Activated naive CD8-positive, alpha-beta T cell (primary cell): ENCODE data around the gene FATE1.

Source experiments
- H3K27ac Mint-ChIP-seq: one replicate; pipeline ENCODE4 v1.8.0; 2021; ENCODE audit warnings: mixed read lengths
- H3K27me3 Mint-ChIP-seq: one replicate; pipeline ENCODE4 v1.8.0; 2021; ENCODE audit warnings: mixed read lengths
- H3K36me3 Mint-ChIP-seq: one replicate; pipeline ENCODE4 v1.8.0; 2021; ENCODE audit warnings: mixed read lengths
- H3K4me1 Mint-ChIP-seq: one replicate; pipeline ENCODE4 v1.8.0; 2021; ENCODE audit warnings: low read depth, mixed read lengths
- H3K4me3 Mint-ChIP-seq: one replicate; pipeline ENCODE4 v1.8.0; 2021; ENCODE audit warnings: mild to moderate bottlenecking, mixed read lengths
- H3K9me3 Mint-ChIP-seq: one replicate; pipeline ENCODE4 v1.8.0; 2021; ENCODE audit warnings: low read depth, mixed read lengths

FATE1 gene

GRCh38 chrX:151699746-151700145 is 16.1 kb upstream of the FATE1 start:
- Mint-ChIP-seq H3K36me3 (no peaks in the 10 kb centered on the region), H3K27me3 (peaks cover 3% of the 10 kb centered on the region), H3K9me3 (no peaks in the 10 kb centered on the region), H3K4me3 (no peak overlapping the region), H3K27ac (no peak overlapping the region), H3K4me1 (no peaks in the 10 kb centered on the region)

GRCh38 chrX:151700581-151700980 is 15.3 kb upstream of the FATE1 start:
- H3K27me3 Mint-ChIP-seq = peaks cover 2% of the 10 kb centered on the region
- no peaks in the 10 kb centered on the region for H3K4me1 Mint-ChIP-seq
- H3K36me3 Mint-ChIP-seq = no peaks in the 10 kb centered on the region
- no peak overlapping the region for H3K27ac Mint-ChIP-seq
- H3K4me3 Mint-ChIP-seq = no peak overlapping the region
- H3K9me3 Mint-ChIP-seq = no peaks in the 10 kb centered on the region

GRCh38 chrX:151701071-151701470 is 14.8 kb upstream of the FATE1 start:
- Mint-ChIP-seq H3K27ac (no peak overlapping the region), H3K36me3 (no peaks in the 10 kb centered on the region), H3K4me1 (no peaks in the 10 kb centered on the region), H3K4me3 (no peak overlapping the region), H3K27me3 (no peaks in the 10 kb centered on the region), H3K9me3 (no peaks in the 10 kb centered on the region)

GRCh38 chrX:151701531-151701930 is 14.3 kb upstream of the FATE1 start:
- Mint-ChIP-seq H3K36me3 (no peaks in the 10 kb centered on the region), H3K27me3 (no peaks in the 10 kb centered on the region), H3K27ac (no peak overlapping the region), H3K4me1 (no peaks in the 10 kb centered on the region), H3K9me3 (no peaks in the 10 kb centered on the region), H3K4me3 (no peak overlapping the region)

- Mint-ChIP-seq H3K36me3 (no peaks in the 10 kb centered on the region), H3K9me3 (no peaks in the 10 kb centered on the region), H3K4me1 (no peaks in the 10 kb centered on the region), H3K27me3 (no peaks in the 10 kb centered on the region), H3K4me3 (no peak overlapping the region), H3K27ac (no peak overlapping the region)
These were observed 13.7 kb upstream of the FATE1 start for GRCh38 chrX:151702026-151702714.

GRCh38 chrX:151702741-151703340 is 13.0 kb upstream of the FATE1 start:
- H3K27me3 Mint-ChIP-seq = no peaks in the 10 kb centered on the region
- no peak overlapping the region for H3K27ac Mint-ChIP-seq
- no peaks in the 10 kb centered on the region for H3K4me1 Mint-ChIP-seq
- H3K9me3 Mint-ChIP-seq = no peaks in the 10 kb centered on the region
- no peaks in the 10 kb centered on the region for H3K36me3 Mint-ChIP-seq
- H3K4me3 Mint-ChIP-seq = no peak overlapping the region

GRCh38 chrX:151703487-151703886 is 12.3 kb upstream of the FATE1 start:
- Mint-ChIP-seq H3K36me3 (no peaks in the 10 kb centered on the region), H3K27ac (no peak overlapping the region), H3K27me3 (no peaks in the 10 kb centered on the region), H3K4me1 (no peaks in the 10 kb centered on the region), H3K4me3 (no peak overlapping the region), H3K9me3 (no peaks in the 10 kb centered on the region)

GRCh38 chrX:151704041-151704663 is 11.7 kb upstream of the FATE1 start:
- Mint-ChIP-seq H3K9me3 (no peaks in the 10 kb centered on the region), H3K27me3 (no peaks in the 10 kb centered on the region), H3K4me1 (no peaks in the 10 kb centered on the region), H3K4me3 (no peak overlapping the region), H3K27ac (no peak overlapping the region), H3K36me3 (no peaks in the 10 kb centered on the region)

- Mint-ChIP-seq H3K36me3 (no peaks in the 10 kb centered on the region), H3K27me3 (no peaks in the 10 kb centered on the region), H3K9me3 (no peaks in the 10 kb centered on the region), H3K27ac (no peak overlapping the region), H3K4me1 (no peaks in the 10 kb centered on the region), H3K4me3 (no peak overlapping the region)
These were observed 7.0 kb upstream of the FATE1 start for GRCh38 chrX:151708821-151709220.

- Mint-ChIP-seq H3K4me3 (no peak overlapping the region), H3K4me1 (no peaks in the 10 kb centered on the region), H3K9me3 (no peaks in the 10 kb centered on the region), H3K27me3 (no peaks in the 10 kb centered on the region), H3K27ac (no peak overlapping the region), H3K36me3 (no peaks in the 10 kb centered on the region)
These were observed 5.4 kb upstream of the FATE1 start for GRCh38 chrX:151710457-151710856.

- no peak overlapping the region for H3K27ac Mint-ChIP-seq
- H3K9me3 Mint-ChIP-seq = no peaks in the 10 kb centered on the region
- no peaks in the 10 kb centered on the region for H3K4me1 Mint-ChIP-seq
- no peak overlapping the region for H3K4me3 Mint-ChIP-seq
- H3K27me3 Mint-ChIP-seq = no peaks in the 10 kb centered on the region
- H3K36me3 Mint-ChIP-seq = no peaks in the 10 kb centered on the region
These were observed 4.7 kb upstream of the FATE1 start for GRCh38 chrX:151711154-151711553.

- Mint-ChIP-seq H3K4me1 (no peaks in the 10 kb centered on the region), H3K36me3 (no peaks in the 10 kb centered on the region), H3K9me3 (no peaks in the 10 kb centered on the region), H3K27me3 (no peaks in the 10 kb centered on the region), H3K4me3 (no peak overlapping the region), H3K27ac (no peak overlapping the region)
These were observed 4.0 kb upstream of the FATE1 start for GRCh38 chrX:151711787-151712186.

GRCh38 chrX:151712253-151712652 is 3.6 kb upstream of the FATE1 start:
- H3K9me3 Mint-ChIP-seq = no peaks in the 10 kb centered on the region
- H3K4me1 Mint-ChIP-seq = no peaks in the 10 kb centered on the region
- no peak overlapping the region for H3K4me3 Mint-ChIP-seq
- no peaks in the 10 kb centered on the region for H3K36me3 Mint-ChIP-seq
- no peaks in the 10 kb centered on the region for H3K27me3 Mint-ChIP-seq
- H3K27ac Mint-ChIP-seq = no peak overlapping the region

GRCh38 chrX:151713849-151714248 is 2.0 kb upstream of the FATE1 start:
- Mint-ChIP-seq H3K9me3 (no peaks in the 10 kb centered on the region), H3K4me1 (no peaks in the 10 kb centered on the region), H3K27me3 (no peaks in the 10 kb centered on the region), H3K36me3 (no peaks in the 10 kb centered on the region), H3K4me3 (no peak overlapping the region), H3K27ac (no peak overlapping the region)

- no peaks in the 10 kb centered on the region for H3K36me3 Mint-ChIP-seq
- no peaks in the 10 kb centered on the region for H3K27me3 Mint-ChIP-seq
- no peaks in the 10 kb centered on the region for H3K4me1 Mint-ChIP-seq
- H3K4me3 Mint-ChIP-seq = no peak overlapping the region
- H3K27ac Mint-ChIP-seq = no peak overlapping the region
- no peaks in the 10 kb centered on the region for H3K9me3 Mint-ChIP-seq
These were observed 1.5 kb upstream of the FATE1 start for GRCh38 chrX:151714362-151714761.
